ENCODE results near the gene TTLL11. TPM values are rescaled to one million over a fixed set of nuclear protein-coding genes. Genes with fewer than 3 reads are reported as not detected.

Gene TTLL11
- total RNA-seq, 2 experiments from 2014 or later = 3.3 to 6.9 TPM

- H3K36me3 ChIP-seq (ENCODE audit: insufficient read depth, low read length) = no peaks in the 10 kb centered on the region
- no peak overlapping the region for H3K4me2 ChIP-seq (ENCODE audit: low read length)
- TF ChIP-seq CTCF (conservative IDR thresholded peaks at IDR 0.05; ENCODE audit: low read length) (no peak), EZH2phosphoT487 (IDR thresholded peaks at IDR 0.05; ENCODE audit: borderline replicate concordance, low read depth, low read length) (no peak)
- no peak overlapping the region for H3K27ac ChIP-seq (ENCODE audit: low read depth, low read length, poor library complexity, severe bottlenecking)
- ChIA-PET CTCF (ENCODE audit: unreplicated experiment) (no interaction called here), POLR2A (no interaction called here)
- H3K9me2 ChIP-seq (ENCODE audit: insufficient read depth, low read length) = no peaks in the 10 kb centered on the region
- no peaks in the 10 kb centered on the region for H3K79me2 ChIP-seq (ENCODE audit: insufficient read depth, low read depth, low read length)
- 0 out of 2 replicates have a peak, but pooled peaks cover 5% of the 10 kb centered on the region for H3K9me3 ChIP-seq (ENCODE audit: low read length)
- H2AFZ ChIP-seq (ENCODE audit: low read length) = no peak overlapping the region
- H3K4me3 ChIP-seq (ENCODE audit: low read depth, low read length, poor library complexity, severe bottlenecking) = no peak overlapping the region
- intact Hi-C loops (cut with micrococcal nuclease; ENCODE audit: unreplicated experiment) = no loop called here
- H4K20me1 ChIP-seq (ENCODE audit: insufficient read depth, low read length) = no peaks in the 10 kb centered on the region
- no peak for DNase-seq (ENCODE audit: low spot score)
- BruUV-seq (replicated peaks) = no TSS peak
- no peaks in the 10 kb centered on the region for H3K4me1 ChIP-seq (ENCODE audit: insufficient read depth, low read length, poor library complexity, severe bottlenecking)
Observed at GRCh38 chr9:121807069-121807822, 285.9 kb downstream of the TTLL11 start.

GRCh38 chr9:121802753-121803152 lies 290.4 kb downstream of the TTLL11 start:
- CTCF ChIA-PET (ENCODE audit: unreplicated experiment) = no interaction called here
- Histone ChIP-seq H3K9me2 (ENCODE audit: insufficient read depth, low read length) (no peaks in the 10 kb centered on the region), H2AFZ (ENCODE audit: low read length) (no peak overlapping the region), H3K79me2 (ENCODE audit: insufficient read depth, low read depth, low read length) (no peaks in the 10 kb centered on the region), H3K4me3 (ENCODE audit: low read depth, low read length, poor library complexity, severe bottlenecking) (no peak overlapping the region), H3K4me2 (ENCODE audit: low read length) (no peak overlapping the region), H3K4me1 (ENCODE audit: insufficient read depth, low read length, poor library complexity, severe bottlenecking) (no peaks in the 10 kb centered on the region), H3K27ac (ENCODE audit: low read depth, low read length, poor library complexity, severe bottlenecking) (no peak overlapping the region), H3K36me3 (ENCODE audit: insufficient read depth, low read length) (no peaks in the 10 kb centered on the region), H4K20me1 (ENCODE audit: insufficient read depth, low read length) (no peaks in the 10 kb centered on the region), H3K9me3 (ENCODE audit: low read length) (0 out of 2 replicates have a peak, but pooled peaks cover 5% of the 10 kb centered on the region)
- TF ChIP-seq CTCF (conservative IDR thresholded peaks at IDR 0.05; ENCODE audit: low read length) (no peak), EZH2phosphoT487 (IDR thresholded peaks at IDR 0.05; ENCODE audit: borderline replicate concordance, low read depth, low read length) (no peak)
- BruUV-seq (replicated peaks) = no TSS peak
- POLR2A ChIA-PET = no interaction called here
- intact Hi-C loops (cut with micrococcal nuclease; ENCODE audit: unreplicated experiment) = no loop called here
- DNase-seq (ENCODE audit: low spot score) = no peak

- TF ChIP-seq EZH2phosphoT487 (IDR thresholded peaks at IDR 0.05; ENCODE audit: borderline replicate concordance, low read depth, low read length) = no peak
- TF ChIP-seq CTCF (conservative IDR thresholded peaks at IDR 0.05; ENCODE audit: low read length) = no peak
- ChIA-PET CTCF (ENCODE audit: unreplicated experiment) (no interaction called here), POLR2A (interaction anchor here (0.6 kb wide), 1 partner anchor 1488 kb away, joined by 3 read pairs; no protein-coding TSS in a partner anchor)
- Histone ChIP-seq H3K4me3 (ENCODE audit: low read depth, low read length, poor library complexity, severe bottlenecking) (no peak overlapping the region), H3K36me3 (ENCODE audit: insufficient read depth, low read length) (no peaks in the 10 kb centered on the region), H3K9me2 (ENCODE audit: insufficient read depth, low read length) (no peaks in the 10 kb centered on the region), H4K20me1 (ENCODE audit: insufficient read depth, low read length) (no peaks in the 10 kb centered on the region), H3K4me2 (ENCODE audit: low read length) (no peak overlapping the region), H3K4me1 (ENCODE audit: insufficient read depth, low read length, poor library complexity, severe bottlenecking) (no peaks in the 10 kb centered on the region), H3K9me3 (ENCODE audit: low read length) (0 out of 2 replicates have a peak, but pooled peaks cover 5% of the 10 kb centered on the region), H3K27ac (ENCODE audit: low read depth, low read length, poor library complexity, severe bottlenecking) (no peak overlapping the region), H3K79me2 (ENCODE audit: insufficient read depth, low read depth, low read length) (no peaks in the 10 kb centered on the region), H2AFZ (ENCODE audit: low read length) (no peak overlapping the region)
- no TSS peak for BruUV-seq (replicated peaks)
- no peak for DNase-seq (ENCODE audit: low spot score)
- intact Hi-C loops (cut with micrococcal nuclease; ENCODE audit: unreplicated experiment) = no loop called here
Observed at GRCh38 chr9:121801579-121801978, 291.5 kb downstream of the TTLL11 start.
